HAP-1 (cell line): ENCODE measurements around the gene POSTN.
"Not testable (repeated sequence)": the region's sequence is repeated elsewhere in the genome, so short reads cannot be mapped to it uniquely, and the experiment has no call there.

Experiments used
- DNase-seq, 2 experiments: peaks; one replicate each; pipeline ENCODE4 v3.0.0-alpha.2; 2016 to 2020; ENCODE audit warnings: low spot score in 2 of 2
- H3K27me3 ChIP-seq: fragments of 250-450 bp; sonication (Bioruptor Pico); 2 replicates; pipeline ENCODE4 v1.5.1; 2020; ENCODE audit warnings: low read depth, mild to moderate bottlenecking, moderate library complexity
- H3K36me3 ChIP-seq: fragments of 250-450 bp; sonication (Bioruptor Pico); replicated peaks from 2 replicates; pipeline ENCODE4 v1.5.1; 2020; ENCODE audit warnings: mild to moderate bottlenecking
- H3K4me1 ChIP-seq: fragments of 250-450 bp; sonication (Bioruptor Pico); 2 replicates; pipeline ENCODE4 v1.5.1; 2020; ENCODE audit warnings: mild to moderate bottlenecking
- H3K4me3 ChIP-seq: fragments of 250-450 bp; sonication (Bioruptor Pico); 2 replicates; pipeline ENCODE4 v1.5.1; 2020; ENCODE audit warnings: mild to moderate bottlenecking, moderate library complexity
- H3K9me3 ChIP-seq: fragments of 250-450 bp; sonication (Bioruptor Pico); 2 replicates; pipeline ENCODE4 v1.5.1; 2020; ENCODE audit warnings: mild to moderate bottlenecking, moderate library complexity
- in situ Hi-C: fragments of 300-500 bp; cut with MboI; formaldehyde crosslinking; loops from 3 replicates; pipeline ENCODE4 v1.14.3; 2020; ENCODE audit warnings: low sequenced_read_pairs, inconsistent platforms, mixed read lengths

Gene POSTN

GRCh38 chr13:37613638-37614037 lies 15.1 kb upstream of the POSTN start:
- no peak for DNase-seq
- no peaks in the 10 kb centered on the region for H3K27me3 ChIP-seq
- H3K4me1 ChIP-seq = peaks cover 7% of the 10 kb centered on the region
- no peaks in the 10 kb centered on the region for H3K36me3 ChIP-seq
- no peaks in the 10 kb centered on the region for H3K9me3 ChIP-seq
- in situ Hi-C loops = loop anchor here (25.0 kb wide), 1 partner anchor 526 kb away; no protein-coding TSS in a partner anchor
- no peak overlapping the region for H3K4me3 ChIP-seq

GRCh38 chr13:37613236-37613635 lies 14.7 kb upstream of the POSTN start:
- no peak for DNase-seq
- Histone ChIP-seq H3K9me3 (no peaks in the 10 kb centered on the region), H3K27me3 (no peaks in the 10 kb centered on the region), H3K4me1 (peaks cover 7% of the 10 kb centered on the region; the same call in 1 of the 2 replicates), H3K36me3 (no peaks in the 10 kb centered on the region), H3K4me3 (no peak overlapping the region)
- in situ Hi-C loops = loop anchor here (25.0 kb wide), 1 partner anchor 526 kb away; no protein-coding TSS in a partner anchor

- no peaks in the 10 kb centered on the region for H3K36me3 ChIP-seq
- H3K27me3 ChIP-seq = peaks cover 3% of the 10 kb centered on the region; the same call in 1 of the 2 replicates
- no peak overlapping the region for H3K4me3 ChIP-seq
- peaks cover 7% of the 10 kb centered on the region; the same call in 1 of the 2 replicates for H3K4me1 ChIP-seq
- no peaks in the 10 kb centered on the region for H3K9me3 ChIP-seq
- in situ Hi-C loops = loop anchor here (25.0 kb wide), 1 partner anchor 522 kb away; no protein-coding TSS in a partner anchor
- no peak for DNase-seq
Measured at GRCh38 chr13:37608750-37609339, 10.3 kb upstream of the POSTN start.

GRCh38 chr13:37602733-37603381 lies 4.3 kb upstream of the POSTN start:
- no peaks in the 10 kb centered on the region for H3K9me3 ChIP-seq
- no peaks in the 10 kb centered on the region for H3K36me3 ChIP-seq
- peaks cover 25% of the 10 kb centered on the region for H3K4me1 ChIP-seq
- H3K27me3 ChIP-seq = peaks cover 5% of the 10 kb centered on the region; the same call in 1 of the 2 replicates
- peak in 1 of 2 experiments; percentile 52 for DNase-seq
- in situ Hi-C loops = loop anchor here (25.0 kb wide), 1 partner anchor 516 kb away; no protein-coding TSS in a partner anchor
- H3K4me3 ChIP-seq = no peak overlapping the region

GRCh38 chr13:37601648-37602440 lies 3.3 kb upstream of the POSTN start:
- DNase-seq = no peak
- H3K4me3 ChIP-seq = no peak overlapping the region
- in situ Hi-C loops = loop anchor here (25.0 kb wide), 1 partner anchor 515 kb away; no protein-coding TSS in a partner anchor
- H3K36me3 ChIP-seq = no peaks in the 10 kb centered on the region
- peaks cover 5% of the 10 kb centered on the region; the same call in 1 of the 2 replicates for H3K27me3 ChIP-seq
- H3K9me3 ChIP-seq = no peaks in the 10 kb centered on the region
- peaks cover 29% of the 10 kb centered on the region for H3K4me1 ChIP-seq

- DNase-seq = peak in 1 of 2 experiments; percentile 16
- H3K36me3 ChIP-seq = no peaks in the 10 kb centered on the region
- H3K4me1 ChIP-seq = peaks cover 38% of the 10 kb centered on the region
- H3K4me3 ChIP-seq = no peak overlapping the region
- no peaks in the 10 kb centered on the region for H3K9me3 ChIP-seq
- peaks cover 4% of the 10 kb centered on the region; the same call in 1 of the 2 replicates for H3K27me3 ChIP-seq
- in situ Hi-C loops = no loop called here
Measured at GRCh38 chr13:37599519-37599918, 951 bp upstream of the POSTN start.

- peaks cover 39% of the 10 kb centered on the region for H3K4me1 ChIP-seq
- H3K36me3 ChIP-seq = no peaks in the 10 kb centered on the region
- H3K27me3 ChIP-seq = no peaks in the 10 kb centered on the region
- DNase-seq = no peak
- H3K4me3 ChIP-seq = no peak overlapping the region
- in situ Hi-C loops = no loop called here
- H3K9me3 ChIP-seq = no peaks in the 10 kb centered on the region
Measured at GRCh38 chr13:37597477-37598025, 1.0 kb downstream of the POSTN start.

- H3K4me3 ChIP-seq = no peak overlapping the region
Measured at GRCh38 chr13:37596805-37597204, 1.8 kb downstream of the POSTN start.

GRCh38 chr13:37595162-37595561 lies 3.4 kb downstream of the POSTN start:
- in situ Hi-C loops = no loop called here
- Histone ChIP-seq H3K4me3 (no peak overlapping the region), H3K36me3 (no peaks in the 10 kb centered on the region), H3K9me3 (no peaks in the 10 kb centered on the region), H3K27me3 (no peaks in the 10 kb centered on the region), H3K4me1 (peaks cover 36% of the 10 kb centered on the region)
- DNase-seq = peak; percentile 46 to 93

More at GRCh38 chr13:37596805-37597204, 1.8 kb downstream of the POSTN start:
- Histone ChIP-seq H3K36me3 (no peaks in the 10 kb centered on the region), H3K27me3 (no peaks in the 10 kb centered on the region), H3K9me3 (no peaks in the 10 kb centered on the region), H3K4me1 (peaks cover 39% of the 10 kb centered on the region)
- in situ Hi-C loops = no loop called here
- DNase-seq = no peak

GRCh38 chr13:37594550-37594949 lies 4.0 kb downstream of the POSTN start:
- no peak overlapping the region for H3K4me3 ChIP-seq
- H3K4me1 ChIP-seq = peaks cover 30% of the 10 kb centered on the region
- no peaks in the 10 kb centered on the region for H3K27me3 ChIP-seq
- in situ Hi-C loops = no loop called here
- H3K9me3 ChIP-seq = no peaks in the 10 kb centered on the region
- H3K36me3 ChIP-seq = no peaks in the 10 kb centered on the region
- no peak for DNase-seq

- H3K9me3 ChIP-seq, H3K4me3 ChIP-seq, H3K36me3 ChIP-seq, DNase-seq, H3K4me1 ChIP-seq, H3K27me3 ChIP-seq, in situ Hi-C loops: not testable (repeated sequence)
Measured at GRCh38 chr13:37589381-37589780, 9.2 kb downstream of the POSTN start.

GRCh38 chr13:37587236-37587635 lies 11.3 kb downstream of the POSTN start:
- no peaks in the 10 kb centered on the region for H3K4me1 ChIP-seq
- no peaks in the 10 kb centered on the region for H3K27me3 ChIP-seq
- in situ Hi-C loops = no loop called here
- no peaks in the 10 kb centered on the region for H3K36me3 ChIP-seq
- no peak for DNase-seq
- H3K9me3 ChIP-seq = no peaks in the 10 kb centered on the region
- no peak overlapping the region for H3K4me3 ChIP-seq

GRCh38 chr13:37586164-37586563 lies 12.4 kb downstream of the POSTN start:
- no peaks in the 10 kb centered on the region for H3K4me1 ChIP-seq
- no peaks in the 10 kb centered on the region for H3K9me3 ChIP-seq
- no peak overlapping the region for H3K4me3 ChIP-seq
- H3K27me3 ChIP-seq = no peaks in the 10 kb centered on the region
- in situ Hi-C loops = no loop called here
- no peaks in the 10 kb centered on the region for H3K36me3 ChIP-seq
- no peak for DNase-seq
